GM21717 (cell line): Measurements from ENCODE around the gene EIF6.

Experiments
- ATAC-seq: cut with Tn5 transposase; IDR thresholded peaks from one replicate; pipeline ENCODE4 v1.9.1; 2021; ENCODE audit warnings: mild to moderate bottlenecking, moderate library complexity; ENCODE audit not compliant: unreplicated experiment

Gene EIF6

DNA sequence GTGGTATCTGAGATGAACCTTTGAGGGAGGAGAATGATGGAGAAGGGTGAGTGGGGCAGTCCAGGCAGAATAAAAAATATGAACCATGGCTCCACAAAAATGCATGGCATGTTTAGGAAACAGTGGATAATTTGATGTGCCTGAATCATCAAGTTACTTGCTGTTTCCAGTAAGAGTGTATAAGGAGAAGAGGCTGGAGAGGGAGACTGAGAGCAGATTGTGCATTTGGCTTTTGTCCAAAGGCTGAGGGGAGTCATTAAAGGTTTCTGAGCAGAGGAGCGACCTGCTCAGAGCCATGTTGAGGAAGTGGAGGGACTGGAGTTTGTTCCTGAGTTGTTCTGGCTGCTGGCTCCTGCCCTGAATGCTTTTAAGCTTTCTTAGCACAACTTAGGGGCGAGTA lies 52.0 kb downstream of the EIF6 start:
- ATAC-seq = no peak
